IMR-90 (cell line): ENCODE results near the gene BTBD1. TPM values are rescaled to one million over a fixed set of nuclear protein-coding genes. Genes with fewer than 3 reads are reported as not detected.

ENCODE experiments used
- ATAC-seq: fragments of 200-7000 bp; cut with Tn5 transposase; 2 replicates; pipeline ENCODE4 v1.9.1; 2020; ENCODE audit warnings: low read depth, mild to moderate bottlenecking, moderate library complexity
- BruUV-seq: library from RNA; stranded (reverse); fragments of 400-500 nt; replicated peaks from 2 replicates; lab custom pipeline; 2021; lab: Mats Ljungman, UMichigan
- CTCF ChIA-PET: fragments of 300-600 bp; formaldehyde crosslinking; extraction: SDS; loops from one replicate; lab custom pipeline; 2021; ENCODE audit warnings: antibody characterized with exemption; lab: Yijun Ruan, JAX
- POLR2A ChIA-PET: fragments of 300-600 bp; sonication (Branson Sonifier 250); formaldehyde crosslinking; loops from one replicate; lab custom pipeline; 2022; ENCODE audit warnings: antibody characterized with exemption; ENCODE audit not compliant: unreplicated experiment; lab: Charles Lee
- DNase-seq: peaks from one replicate; pipeline ENCODE4 v3.0.0; 2013
- H2AFZ ChIP-seq: replicated peaks from 2 replicates; pipeline ENCODE3; 2013; ENCODE audit warnings: low read length, mild to moderate bottlenecking; ENCODE audit not compliant: poor library complexity
- H2AK5ac ChIP-seq: 2 replicates; pipeline ENCODE4 v1.6.1; 2013; ENCODE audit warnings: low read depth, low read length, inconsistent platforms
- H2AK9ac ChIP-seq: replicated peaks from 2 replicates; pipeline ENCODE3; 2013; ENCODE audit warnings: mild to moderate bottlenecking, low read depth, low read length, moderate library complexity; ENCODE audit not compliant: poor library complexity
- H2BK120ac ChIP-seq: 2 replicates; pipeline ENCODE4 v1.6.1; 2013; ENCODE audit warnings: low read depth, low read length, inconsistent platforms
- H2BK15ac ChIP-seq: 3 replicates; pipeline ENCODE4 v1.6.1; 2013; ENCODE audit warnings: low read depth, low read length, inconsistent platforms
- H2BK20ac ChIP-seq: 2 replicates; pipeline ENCODE4 v1.6.1; 2013; ENCODE audit warnings: low read depth, mild to moderate bottlenecking, inconsistent platforms, low read length, moderate library complexity
- H2BK5ac ChIP-seq: 2 replicates; pipeline ENCODE4 v1.6.1; 2013; ENCODE audit warnings: mild to moderate bottlenecking, low read depth, low read length, inconsistent platforms; ENCODE audit not compliant: poor library complexity, severe bottlenecking
- H3K14ac ChIP-seq: replicated peaks from 2 replicates; pipeline ENCODE4 v1.6.1; 2013; ENCODE audit warnings: low read depth, low read length, inconsistent platforms
- H3K18ac ChIP-seq: 2 replicates; pipeline ENCODE4 v1.6.1; 2013; ENCODE audit warnings: low read depth, low read length, control low read depth
- H3K23ac ChIP-seq: 2 replicates; pipeline ENCODE4 v1.6.1; 2013; ENCODE audit warnings: low read depth, low read length, inconsistent platforms
- H3K27ac ChIP-seq: 2 replicates; pipeline ENCODE4 v1.5.1; 2013; ENCODE audit warnings: mild to moderate bottlenecking, control low read depth, low read length; ENCODE audit not compliant: insufficient read depth
- H3K27me3 ChIP-seq: 2 replicates; pipeline ENCODE4 v1.6.1; 2013; ENCODE audit warnings: low read length; ENCODE audit not compliant: control insufficient read depth, insufficient read depth
- H3K36me3 ChIP-seq: 2 replicates; pipeline ENCODE4 v1.6.1; 2013; ENCODE audit warnings: low read length, mixed read lengths; ENCODE audit not compliant: control insufficient read depth, insufficient read depth
- H3K4ac ChIP-seq: 2 replicates; pipeline ENCODE4 v1.6.1; 2013; ENCODE audit warnings: low read depth, low read length, inconsistent platforms
- H3K4me1 ChIP-seq: 2 replicates; pipeline ENCODE4 v1.6.1; 2013; ENCODE audit warnings: low read length, mixed read lengths; ENCODE audit not compliant: control insufficient read depth, insufficient read depth
- H3K4me2 ChIP-seq: 2 replicates; pipeline ENCODE4 v1.6.1; 2013; ENCODE audit warnings: low read depth, mild to moderate bottlenecking, control low read depth, low read length, moderate library complexity
- H3K4me3 ChIP-seq: 2 replicates; pipeline ENCODE4 v1.5.1; 2013; ENCODE audit warnings: low read depth, mild to moderate bottlenecking, control low read depth, low read length, moderate library complexity; ENCODE audit not compliant: insufficient read depth
- H3K56ac ChIP-seq: 2 replicates; pipeline ENCODE4 v1.6.1; 2013; ENCODE audit warnings: low read length, inconsistent platforms; ENCODE audit not compliant: insufficient read depth; ENCODE audit errors: extremely low read depth
- H3K79me1 ChIP-seq, 2 experiments: 2 replicates each; pipeline ENCODE4 v1.6.1; 2013; ENCODE audit warnings: low read length in 2 of 2, inconsistent platforms in 1 of 2, low read depth in 1 of 2
- H3K9ac ChIP-seq: 2 replicates; pipeline ENCODE4 v1.6.1; 2013; ENCODE audit warnings: low read depth, low read length, control low read depth
- H3K9me1 ChIP-seq: 2 replicates; pipeline ENCODE4 v1.6.1; 2013; ENCODE audit warnings: low read length, inconsistent platforms; ENCODE audit not compliant: insufficient read depth
- H3K9me3 ChIP-seq: 2 replicates; pipeline ENCODE4 v1.6.1; 2013; ENCODE audit warnings: low read length; ENCODE audit not compliant: control insufficient read depth, insufficient read depth
- H4K20me1 ChIP-seq: 2 replicates; pipeline ENCODE4 v1.6.1; 2013; ENCODE audit warnings: low read length, inconsistent platforms; ENCODE audit not compliant: insufficient read depth
- H4K5ac ChIP-seq: 2 replicates; pipeline ENCODE4 v1.6.1; 2013; ENCODE audit warnings: mild to moderate bottlenecking, low read depth, low read length, control low read depth
- H4K8ac ChIP-seq, 2 experiments: 2 replicates each; pipeline ENCODE4 v1.6.1; 2013; ENCODE audit warnings: low read depth in 2 of 2, low read length in 2 of 2, control low read depth in 1 of 2, inconsistent platforms in 1 of 2
- H4K91ac ChIP-seq: 2 replicates; pipeline ENCODE4 v1.6.1; 2013; ENCODE audit warnings: low read depth, low read length, inconsistent platforms; ENCODE audit not compliant: insufficient read depth
- BHLHE40 ChIP-seq: fragments of 150-350 bp; IDR thresholded peaks from 2 replicates; pipeline ENCODE4 v1.6.1; 2016; ENCODE audit warnings: mild to moderate bottlenecking, low read depth, low read length
- CEBPB ChIP-seq: IDR thresholded peaks from 2 replicates; pipeline ENCODE4 v1.6.1; 2012; ENCODE audit warnings: low read depth, low read length, improper control_type of control experiment
- CHD1 ChIP-seq: IDR thresholded peaks from 2 replicates; pipeline ENCODE4 v1.6.1; 2012; ENCODE audit warnings: low read depth, low read length, improper control_type of control experiment
- CTCF ChIP-seq: conservative IDR thresholded peaks from 2 replicates; pipeline ENCODE4 v1.5.1; 2012; ENCODE audit warnings: mild to moderate bottlenecking, low read depth, low read length, improper control_type of control experiment
- ELK1 ChIP-seq: fragments of 150-350 bp; IDR thresholded peaks from 2 replicates; pipeline ENCODE4 v1.6.1; 2016; ENCODE audit warnings: low read depth, mild to moderate bottlenecking, low read length, moderate library complexity, borderline replicate concordance
- FOS ChIP-seq: fragments of 150-350 bp; IDR thresholded peaks from 2 replicates; pipeline ENCODE4 v1.6.1; 2016; ENCODE audit warnings: low read depth, low read length
- MAFK ChIP-seq: IDR thresholded peaks from 2 replicates; pipeline ENCODE4 v1.6.1; 2012; ENCODE audit warnings: low read depth, low read length, improper control_type of control experiment
- MAZ ChIP-seq: IDR thresholded peaks from 2 replicates; pipeline ENCODE4 v1.6.1; 2012; ENCODE audit warnings: low read depth, mild to moderate bottlenecking, low read length, improper control_type of control experiment, moderate library complexity, borderline replicate concordance
- MXI1 ChIP-seq: IDR thresholded peaks from 2 replicates; pipeline ENCODE4 v1.6.1; 2012; ENCODE audit warnings: low read depth, mild to moderate bottlenecking, low read length, moderate library complexity, borderline replicate concordance
- NFE2L2 ChIP-seq: fragments of 150-350 bp; IDR thresholded peaks from 2 replicates; pipeline ENCODE4 v1.6.1; 2016; ENCODE audit warnings: low read depth, mild to moderate bottlenecking, low read length
- RCOR1 ChIP-seq: IDR thresholded peaks from 2 replicates; pipeline ENCODE4 v1.6.1; 2012; ENCODE audit warnings: mild to moderate bottlenecking, low read length, improper control_type of control experiment; ENCODE audit not compliant: insufficient replicate concordance
- RFX5 ChIP-seq: IDR thresholded peaks from 2 replicates; pipeline ENCODE4 v1.8.0; 2012; ENCODE audit warnings: low read depth, mild to moderate bottlenecking, low read length, moderate library complexity
- SMC3 ChIP-seq: fragments of 150-350 bp; IDR thresholded peaks from 2 replicates; pipeline ENCODE4 v1.6.1; 2016; ENCODE audit warnings: low read depth, mild to moderate bottlenecking, antibody characterized with exemption, low read length, moderate library complexity
- WGBS, 2 experiments: methylation state at CpG; one replicate each; pipeline versions ENCODE4 v1.1.5 to v1.1.7; 2013; ENCODE audit warnings: missing lambda C conversion rate in 2 of 2; ENCODE audit not compliant: insufficient read length in 1 of 2; ENCODE audit errors: extremely low coverage in 2 of 2; 5-methylcytosine and 5-hydroxymethylcytosine counted together
- dilution Hi-C: fragments of 300-500 bp; cut with HindIII; formaldehyde crosslinking; loops from one replicate; pipeline ENCODE4 v1.14.3; 2018; ENCODE audit warnings: low sequenced_read_pairs; ENCODE audit not compliant: unreplicated experiment
- in situ Hi-C: fragments of 300-500 bp; cut with MboI; formaldehyde crosslinking; loops from 3 replicates; pipeline ENCODE4 v1.14.3; 2019; ENCODE audit warnings: low sequenced_read_pairs, inconsistent platforms, mixed read lengths
- intact Hi-C: fragments of 100-400 bp; cut with micrococcal nuclease; formaldehyde crosslinking; loops from 2 replicates; pipeline ENCODE4 v1.10.0; 2022
- polyA plus RNA-seq, 3 experiments: library from polyadenylated mRNA; depleted of rRNA; stranded (reverse); fragments of >200 nt; gene quantifications; 2 replicates each; pipeline ENCODE4 v1.2.3, GENCODE V29; 2012; ENCODE audit warnings: low replicate concordance in 1 of 3
- total RNA-seq: library from RNA; depleted of rRNA; stranded (reverse); fragments of >200 nt; gene quantifications from 2 replicates; pipeline ENCODE4 v1.2.3, GENCODE V29; 2012

The BTBD1 gene
- total and polyA plus RNA-seq, 2 of the 4 experiments (the other 2 are of a cell fraction) = 39.3 to 78.7 TPM

- no peak overlapping the region for H2BK5ac ChIP-seq
- H3K9me1 ChIP-seq = no peaks in the 10 kb centered on the region
- dilution Hi-C loops (no loop called here), intact Hi-C loops (no loop called here), in situ Hi-C loops (no loop called here)
- H3K9ac ChIP-seq = no peak overlapping the region
- no peak overlapping the region for H2BK120ac ChIP-seq
- no peak overlapping the region for H3K4me3 ChIP-seq
- no TSS peak for BruUV-seq
- H2AFZ ChIP-seq = no peak overlapping the region
- no peaks in the 10 kb centered on the region for H3K9me3 ChIP-seq
- no peaks in the 10 kb centered on the region for H3K36me3 ChIP-seq
- H2AK5ac ChIP-seq = no peak overlapping the region
- no peak overlapping the region for H3K14ac ChIP-seq
- no peak overlapping the region for H3K27ac ChIP-seq
- no peak overlapping the region for H4K5ac ChIP-seq
- no peak overlapping the region for H3K18ac ChIP-seq
- ChIA-PET POLR2A (no interaction called here), CTCF (no interaction called here)
- WGBS, 2 experiments = no CpG with 5 or more reads among the region's 2 CpGs
- no peak overlapping the region for H4K91ac ChIP-seq
- no peak overlapping the region for H2BK20ac ChIP-seq
- H3K27me3 ChIP-seq = no peaks in the 10 kb centered on the region; the same call in 1 of the 2 replicates
- TF ChIP-seq MXI1 (no peak), FOS (no peak), NFE2L2 (no peak), ELK1 (no peak), RCOR1 (no peak), RFX5 (no peak), MAZ (no peak), CHD1 (no peak), CEBPB (no peak), MAFK (no peak), CTCF (no peak), SMC3 (no peak), BHLHE40 (no peak)
- ATAC-seq (no peak), DNase-seq (no peak)
- H3K23ac ChIP-seq = no peak overlapping the region
- no peak overlapping the region for H2BK15ac ChIP-seq
- H3K56ac ChIP-seq = no peak overlapping the region
- H3K4me2 ChIP-seq = no peak overlapping the region
- no peak overlapping the region for H3K4ac ChIP-seq
- H4K8ac ChIP-seq = no peak overlapping the region
- no peaks in the 10 kb centered on the region for H3K79me1 ChIP-seq
- H4K20me1 ChIP-seq = no peaks in the 10 kb centered on the region
- no peaks in the 10 kb centered on the region for H3K4me1 ChIP-seq
- no peak overlapping the region for H2AK9ac ChIP-seq
Observed at GRCh38 chr15:82971218-82971984, 95.7 kb downstream of the BTBD1 start.
